ENCODE data around the gene DHX34. TPM values are rescaled to one million over a fixed set of nuclear protein-coding genes. Genes with fewer than 3 reads are reported as not detected.

DHX34 gene
- total RNA-seq, 2 donors from 2014 or later = 5.1 to 8.2 TPM

DNA sequence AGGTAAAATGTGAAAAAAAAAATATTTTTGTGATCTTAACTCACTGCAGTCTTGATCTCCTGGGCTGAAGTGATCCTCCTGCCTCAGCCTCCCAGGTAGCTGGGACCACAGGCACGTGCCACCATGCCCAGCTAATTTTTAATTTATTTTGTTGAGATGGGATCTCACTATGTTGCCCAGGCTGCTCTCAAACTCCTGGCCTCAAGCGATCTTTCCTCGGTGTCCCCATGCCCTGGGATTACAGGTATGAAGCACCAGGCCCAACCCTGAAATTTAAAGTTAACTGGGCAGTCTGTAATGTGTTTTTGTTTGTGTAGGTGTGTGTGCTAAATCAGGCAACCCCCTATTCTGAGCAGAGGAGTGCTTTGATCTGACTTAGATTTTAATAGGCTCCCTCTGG lies 42.8 kb upstream of the DHX34 start:
- Histone ChIP-seq H3K4me3 (no peak overlapping the region), H3K27ac (no peak overlapping the region), H3K4me1 (no peaks in the 10 kb centered on the region), H3K27me3 (no peaks in the 10 kb centered on the region), H3K9me3 (no peaks in the 10 kb centered on the region), H3K36me3 (no peaks in the 10 kb centered on the region)
- TF ChIP-seq, protein P1, sequence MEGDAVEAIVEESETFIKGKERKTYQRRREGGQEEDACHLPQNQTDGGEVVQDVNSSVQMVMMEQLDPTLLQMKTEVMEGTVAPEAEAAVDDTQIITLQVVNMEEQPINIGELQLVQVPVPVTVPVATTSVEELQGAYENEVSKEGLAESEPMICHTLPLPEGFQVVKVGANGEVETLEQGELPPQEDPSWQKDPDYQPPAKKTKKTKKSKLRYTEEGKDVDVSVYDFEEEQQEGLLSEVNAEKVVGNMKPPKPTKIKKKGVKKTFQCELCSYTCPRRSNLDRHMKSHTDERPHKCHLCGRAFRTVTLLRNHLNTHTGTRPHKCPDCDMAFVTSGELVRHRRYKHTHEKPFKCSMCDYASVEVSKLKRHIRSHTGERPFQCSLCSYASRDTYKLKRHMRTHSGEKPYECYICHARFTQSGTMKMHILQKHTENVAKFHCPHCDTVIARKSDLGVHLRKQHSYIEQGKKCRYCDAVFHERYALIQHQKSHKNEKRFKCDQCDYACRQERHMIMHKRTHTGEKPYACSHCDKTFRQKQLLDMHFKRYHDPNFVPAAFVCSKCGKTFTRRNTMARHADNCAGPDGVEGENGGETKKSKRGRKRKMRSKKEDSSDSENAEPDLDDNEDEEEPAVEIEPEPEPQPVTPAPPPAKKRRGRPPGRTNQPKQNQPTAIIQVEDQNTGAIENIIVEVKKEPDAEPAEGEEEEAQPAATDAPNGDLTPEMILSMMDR (IDR thresholded peaks at IDR 0.05) = no peak
- DNase-seq (ENCODE audit: low spot score) = no peak

- no peak for DNase-seq (ENCODE audit: low spot score)
- Histone ChIP-seq H3K4me3 (no peak overlapping the region), H3K36me3 (no peaks in the 10 kb centered on the region), H3K27ac (no peak overlapping the region), H3K27me3 (no peaks in the 10 kb centered on the region), H3K9me3 (no peaks in the 10 kb centered on the region), H3K4me1 (no peaks in the 10 kb centered on the region)
- TF ChIP-seq, protein P1 (IDR thresholded peaks at IDR 0.05) = no peak
These were observed 40.1 kb upstream of the DHX34 start for GRCh38 chr19:47309038-47309437.

- DNase-seq (ENCODE audit: low spot score) = no peak
- H3K36me3 ChIP-seq = no peaks in the 10 kb centered on the region
- no peaks in the 10 kb centered on the region for H3K9me3 ChIP-seq
- H3K4me1 ChIP-seq = no peaks in the 10 kb centered on the region
- H3K4me3 ChIP-seq = peak within 1 kb of the TSS in 1 of 2 donors; percentile 33
- TF ChIP-seq, protein P1 (IDR thresholded peaks at IDR 0.05) = no peak
- H3K27me3 ChIP-seq = no peaks in the 10 kb centered on the region
- peak within 1 kb of the TSS; percentile 11 to 31 for H3K27ac ChIP-seq
These were observed 39.5 kb upstream of the DHX34 start, which contains the start of gene C5AR1 for GRCh38 chr19:47309608-47310007. TSS of gene C5AR1 (plus strand) at chr19:47309861. CDS start at chr19:47309896, 35 bp downstream.

- no peaks in the 10 kb centered on the region for H3K36me3 ChIP-seq
- peak overlapping the region in 1 of 2 donors; percentile 31 for H3K27ac ChIP-seq
- peak overlapping the region in 1 of 2 donors; percentile 33 for H3K4me3 ChIP-seq
- TF ChIP-seq, protein P1 (IDR thresholded peaks at IDR 0.05) = no peak
- H3K4me1 ChIP-seq = no peaks in the 10 kb centered on the region
- no peak for DNase-seq (ENCODE audit: low spot score)
- no peaks in the 10 kb centered on the region for H3K27me3 ChIP-seq
- peaks cover 0 to 5% of the 10 kb centered on the region in 2 donors for H3K9me3 ChIP-seq
These were observed 38.8 kb upstream of the DHX34 start for GRCh38 chr19:47310323-47310722.

DNA sequence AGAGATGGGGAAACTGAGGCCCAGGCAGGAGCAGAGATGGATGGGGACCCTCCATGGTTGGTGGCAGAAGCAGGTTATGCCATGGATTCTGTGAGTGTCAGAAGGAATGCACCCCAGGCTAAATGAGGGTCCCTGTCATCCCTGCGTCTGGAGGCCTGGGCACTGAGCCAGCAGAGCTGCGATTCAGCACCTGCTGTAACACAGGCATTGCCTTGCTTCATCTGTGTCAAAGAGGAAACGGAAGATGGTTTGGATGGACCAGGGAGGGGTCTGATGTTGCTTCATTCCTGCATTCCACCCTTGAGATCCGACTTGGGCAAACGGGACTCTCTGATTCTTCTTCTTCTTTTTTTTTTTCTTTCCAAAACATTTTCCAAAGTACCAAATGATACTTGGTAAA lies 38.3 kb upstream of the DHX34 start:
- H3K27ac ChIP-seq = peak overlapping the region in 1 of 2 donors; percentile 11
- H3K4me1 ChIP-seq = no peaks in the 10 kb centered on the region
- DNase-seq (ENCODE audit: low spot score) = no peak
- TF ChIP-seq, protein P1 (IDR thresholded peaks at IDR 0.05) = no peak
- no peaks in the 10 kb centered on the region for H3K36me3 ChIP-seq
- peaks cover 0 to 5% of the 10 kb centered on the region in 2 donors for H3K9me3 ChIP-seq
- no peaks in the 10 kb centered on the region for H3K27me3 ChIP-seq
- peak overlapping the region in 1 of 2 donors; percentile 33 for H3K4me3 ChIP-seq

DNA sequence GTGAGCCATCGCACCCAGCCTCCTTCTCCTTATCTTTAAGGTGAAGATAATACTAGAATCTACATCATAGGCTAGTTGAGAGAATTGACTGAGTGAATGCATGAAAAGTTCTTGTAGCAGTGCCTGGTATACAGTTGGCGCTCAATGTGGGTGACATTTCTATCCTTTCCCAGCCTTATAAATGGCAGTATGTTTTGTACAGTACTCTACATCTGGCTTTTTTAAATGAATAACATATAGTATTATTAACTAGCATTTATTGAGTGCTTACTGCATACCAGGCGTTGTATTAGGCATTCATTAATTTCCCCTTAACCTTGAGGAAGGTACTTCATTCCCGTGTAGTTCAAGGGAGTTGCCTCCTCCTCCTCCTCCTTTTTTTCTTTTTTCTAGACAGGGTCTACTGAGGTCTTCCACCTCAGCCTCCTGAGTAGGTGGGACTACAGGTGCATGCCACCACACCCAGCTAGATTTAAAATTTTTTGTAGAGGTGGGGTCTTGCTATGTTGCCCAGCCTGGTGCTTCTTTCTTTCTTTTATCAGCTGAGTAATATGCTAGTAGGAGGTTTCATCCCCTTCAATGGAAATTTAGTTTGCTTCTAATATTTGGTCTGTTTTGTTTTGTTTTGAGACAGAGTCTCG lies 36.6 kb upstream of the DHX34 start:
- TF ChIP-seq, protein P1 (IDR thresholded peaks at IDR 0.05) = no peak
- Histone ChIP-seq H3K9me3 (peaks cover 0 to 5% of the 10 kb centered on the region in 2 donors), H3K27me3 (no peaks in the 10 kb centered on the region), H3K4me3 (peak overlapping the region in 1 of 2 donors; percentile 33), H3K27ac (no peak overlapping the region), H3K4me1 (no peaks in the 10 kb centered on the region), H3K36me3 (no peaks in the 10 kb centered on the region)
- DNase-seq (ENCODE audit: low spot score) = no peak

Measured in right atrium auricular region (tissue), 2 donors.